MM.1S (cell line): ENCODE measurements around the gene ZNF546.

ENCODE experiments used
- CTCF ChIP-seq: fragments of 300-600 bp; sonication (generic); IDR thresholded peaks from 2 replicates; pipeline ENCODE4 v1.5.1; 2016; ENCODE audit warnings: antibody characterized with exemption, low read length, mixed read lengths
- EZH2 ChIP-seq: fragments of 300-600 bp; sonication (generic); optimal IDR thresholded peaks from 2 replicates; pipeline ENCODE3; 2017; ENCODE audit warnings: low read depth, mild to moderate bottlenecking, antibody characterized with exemption, low read length, mixed read lengths
- EZH2phosphoT487 ChIP-seq: fragments of 300-600 bp; sonication (generic); IDR thresholded peaks from 2 replicates; pipeline ENCODE4 v1.6.1; 2018; ENCODE audit warnings: antibody characterized with exemption, low read length

DNA sequence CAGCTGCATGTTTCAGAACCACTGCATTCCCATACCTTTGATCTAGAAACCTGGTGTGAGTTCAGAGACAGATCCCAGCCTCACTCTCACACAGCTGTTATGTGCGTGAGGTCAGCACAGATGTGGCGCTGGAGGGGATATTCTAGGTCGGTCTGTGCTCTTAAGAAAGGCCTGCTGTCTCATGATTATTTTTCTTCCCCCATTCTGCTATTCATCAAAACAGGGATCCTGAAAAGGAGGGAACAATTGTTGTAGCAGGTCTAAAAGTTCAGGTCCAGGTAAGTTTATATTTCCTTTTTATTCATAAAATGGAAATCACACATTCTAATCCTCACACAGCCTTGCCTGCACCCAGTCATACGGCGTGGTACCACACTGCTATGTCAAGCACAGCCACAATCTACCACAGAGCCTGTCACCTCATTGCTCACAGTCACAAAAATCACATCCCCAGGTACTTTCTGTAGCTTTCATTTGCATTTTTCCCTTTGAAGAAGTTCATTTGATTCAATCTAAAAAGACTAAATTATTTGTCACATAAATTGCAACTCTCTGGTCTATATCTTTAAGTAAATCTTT lies 867 bp downstream of the ZNF546 start:
- TF ChIP-seq CTCF (no peak), EZH2 (no peak), EZH2phosphoT487 (no peak)
